Embryonic facial prominence (tissue), 1 donor: Measurements from ENCODE around the gene MAF.

ENCODE experiments used
- DNase-seq: peaks from one replicate; pipeline ENCODE4 v3.0.0-alpha.2; 2016; ENCODE audit errors: extremely low spot score

Gene MAF

DNA sequence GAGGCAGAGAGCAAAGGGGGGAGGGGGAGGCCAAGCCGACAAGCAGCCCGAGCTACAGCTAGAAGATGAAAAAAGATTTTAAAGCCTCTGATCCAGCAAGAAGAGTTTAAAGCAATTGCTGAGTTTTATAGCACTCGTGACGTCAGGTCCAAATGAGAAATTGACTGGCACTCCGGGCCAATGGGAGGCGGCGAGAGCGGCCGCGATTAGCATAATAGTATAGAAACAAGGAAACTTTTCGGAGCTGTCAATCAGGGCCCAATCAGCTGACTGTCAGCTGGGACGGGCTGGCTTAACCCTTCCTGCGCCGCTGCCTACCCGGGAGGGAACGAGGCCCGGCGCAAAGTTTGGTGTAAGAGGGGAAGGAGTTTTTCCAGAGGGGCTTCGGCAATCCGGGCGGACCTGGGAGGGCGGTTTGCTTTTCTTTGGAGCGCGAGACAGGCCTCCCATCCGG lies at the start of gene MAF:
MAF (minus strand) TSS at position 100 of the 454 bp plus-strand sequence. CDS start 835 bp downstream, outside the sequence.
- peak; percentile 97 for DNase-seq

- no peak for DNase-seq
Measured at GRCh38 chr16:79648826-79649225, 48.3 kb upstream of the MAF start.

DNA sequence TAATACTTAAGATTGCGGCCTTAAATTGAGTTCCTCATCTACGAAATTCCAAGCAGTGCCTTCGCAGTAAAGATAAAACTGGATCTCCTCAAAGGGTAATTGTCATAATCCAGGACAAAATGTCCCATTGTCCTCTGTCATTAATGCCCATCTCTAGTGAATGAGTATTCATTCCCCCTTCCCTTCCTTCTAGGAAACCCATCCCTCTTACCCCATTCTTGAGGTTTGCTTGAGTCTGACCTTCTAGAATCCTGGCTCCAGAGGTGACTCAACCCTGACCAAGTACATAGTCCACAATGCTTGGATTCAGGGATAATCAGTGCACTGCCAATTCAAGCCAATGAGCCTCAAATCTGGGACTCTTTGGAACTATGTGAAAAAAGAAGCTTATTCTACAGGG lies 47.0 kb upstream of the MAF start:
- no peak for DNase-seq

DNA sequence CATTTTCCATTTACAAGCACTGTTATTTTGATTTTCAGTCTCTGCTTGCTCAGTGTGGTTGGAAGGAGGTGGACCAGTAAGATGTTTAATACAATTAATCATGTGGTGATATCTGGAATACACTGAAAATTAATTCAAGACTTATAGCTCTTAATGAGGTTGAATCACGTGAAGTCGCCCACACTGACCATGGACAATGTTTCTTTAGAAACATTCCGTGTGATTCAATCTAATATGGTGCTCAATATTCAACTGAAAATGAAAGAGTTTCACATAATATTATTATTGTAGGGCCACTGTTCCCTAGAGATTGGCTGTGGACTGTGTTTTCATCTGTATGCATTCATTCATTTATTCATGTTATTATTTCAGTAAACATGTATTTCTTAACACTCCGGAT lies 45.2 kb upstream of the MAF start:
- DNase-seq, result no peak

DNA sequence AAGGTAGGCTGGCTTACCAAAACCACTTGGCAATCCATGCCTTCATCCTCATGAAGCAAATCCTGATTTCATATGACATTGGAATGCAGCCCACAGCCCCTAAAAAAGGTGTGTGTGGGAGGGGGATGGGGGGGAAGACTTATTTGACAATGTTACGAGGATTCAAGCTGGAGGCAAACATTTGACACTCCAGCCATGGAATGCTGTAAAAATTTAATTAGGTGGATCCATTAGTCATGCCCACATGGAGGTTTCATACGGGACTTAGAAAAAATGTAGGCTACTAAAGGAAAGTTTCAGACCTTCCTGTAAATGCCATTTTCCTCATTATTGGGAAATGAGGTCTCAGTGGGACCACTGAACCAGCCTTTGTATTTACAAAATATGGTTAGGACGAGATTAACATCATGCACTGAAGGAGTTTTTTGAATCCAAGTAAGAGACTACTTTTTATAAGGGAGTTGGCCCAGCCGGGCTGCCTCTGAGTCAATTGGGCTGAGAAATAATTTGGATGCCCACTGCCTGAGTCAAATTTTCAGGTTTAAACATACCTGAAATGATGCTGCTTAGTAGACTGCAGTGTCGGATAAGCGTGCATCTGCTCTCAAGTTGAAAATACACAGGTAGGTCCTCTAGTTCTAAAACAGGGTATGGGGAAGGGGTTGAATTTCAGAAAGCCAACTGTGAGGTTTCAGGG lies 44.6 kb upstream of the MAF start:
- DNase-seq, result no peak

DNA sequence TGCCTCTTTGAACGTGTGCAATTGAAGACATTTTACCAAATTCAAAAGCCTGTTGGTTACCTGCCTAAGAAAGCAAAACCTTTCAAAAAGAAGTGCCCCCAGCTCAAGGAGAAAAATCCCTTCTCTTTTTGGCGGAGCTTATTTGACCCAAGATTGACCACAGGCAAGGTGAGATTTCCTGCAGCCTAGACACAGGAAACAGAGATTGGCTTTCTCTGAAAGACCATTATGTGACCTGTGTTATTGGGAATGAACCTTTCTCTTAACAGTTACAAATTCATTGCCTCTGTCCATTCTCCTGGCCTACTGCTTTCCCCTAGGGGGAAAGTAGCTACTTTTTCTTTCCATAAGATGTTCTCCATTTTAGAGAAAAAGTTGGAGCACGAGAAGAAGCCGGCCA lies 42.1 kb upstream of the MAF start:
- no peak for DNase-seq

DNA sequence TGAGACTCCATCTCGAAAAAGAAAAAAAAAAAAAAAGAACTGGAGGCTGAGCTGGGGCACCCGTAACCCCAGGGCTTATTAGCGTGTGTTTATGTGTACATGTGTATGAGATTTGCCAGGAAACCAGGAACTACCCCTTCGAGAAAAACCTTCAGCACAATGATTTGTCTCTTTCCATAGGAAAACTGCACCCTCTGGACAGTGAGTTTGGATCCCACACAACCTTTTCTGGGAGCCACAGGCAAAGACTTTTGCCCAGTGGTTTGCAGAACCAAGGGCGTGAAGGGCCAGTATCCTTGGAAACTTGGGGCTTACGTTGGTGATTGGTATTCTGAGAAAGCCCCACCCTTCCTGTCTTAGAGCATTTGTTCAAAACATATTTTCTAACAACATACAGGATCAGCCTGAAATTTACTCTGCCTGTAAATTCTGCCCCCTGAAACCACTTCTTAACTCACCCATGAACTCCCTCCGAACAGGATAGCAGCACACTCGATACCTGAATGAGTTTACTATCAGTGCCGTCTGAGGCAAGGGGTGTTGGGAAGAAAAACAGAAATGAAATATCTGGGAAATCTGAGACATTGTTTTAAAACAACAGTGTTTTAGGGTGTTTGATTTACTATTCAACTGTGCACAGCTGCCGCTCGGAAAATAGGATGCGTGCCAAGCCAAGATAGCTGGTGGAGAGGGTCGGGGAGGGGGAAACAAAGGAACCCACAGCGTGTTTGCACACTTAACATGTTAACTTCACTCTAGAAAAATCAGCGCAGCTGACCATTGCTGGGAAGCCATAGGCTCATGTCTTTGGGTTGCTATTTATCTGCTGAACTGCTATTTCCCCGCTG lies 40.2 kb upstream of the MAF start:
- DNase-seq, result peak; percentile 37

GRCh38 chr16:79639576-79640311 lies 39.2 kb upstream of the MAF start:
- DNase-seq, result no peak

DNA sequence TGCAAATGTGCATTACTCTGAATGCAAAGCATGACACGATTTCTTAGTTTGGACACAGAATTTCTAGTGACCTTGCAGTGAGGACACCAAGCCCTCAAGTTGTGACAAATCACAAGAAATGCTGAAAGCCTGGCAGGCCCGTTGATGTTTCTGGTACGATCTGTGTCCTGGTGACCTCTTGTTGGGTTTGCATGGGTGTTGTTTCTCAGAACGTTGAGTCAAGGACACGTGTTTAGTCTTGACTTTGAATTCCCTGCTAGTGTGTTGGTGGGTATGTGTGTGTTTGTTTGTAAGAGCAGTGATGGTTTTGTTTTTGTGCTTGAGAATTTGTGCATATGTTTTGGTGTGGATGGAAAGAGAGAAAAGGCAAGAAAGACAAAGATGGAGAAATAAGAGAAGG lies 37.8 kb upstream of the MAF start:
- no peak for DNase-seq

DNA sequence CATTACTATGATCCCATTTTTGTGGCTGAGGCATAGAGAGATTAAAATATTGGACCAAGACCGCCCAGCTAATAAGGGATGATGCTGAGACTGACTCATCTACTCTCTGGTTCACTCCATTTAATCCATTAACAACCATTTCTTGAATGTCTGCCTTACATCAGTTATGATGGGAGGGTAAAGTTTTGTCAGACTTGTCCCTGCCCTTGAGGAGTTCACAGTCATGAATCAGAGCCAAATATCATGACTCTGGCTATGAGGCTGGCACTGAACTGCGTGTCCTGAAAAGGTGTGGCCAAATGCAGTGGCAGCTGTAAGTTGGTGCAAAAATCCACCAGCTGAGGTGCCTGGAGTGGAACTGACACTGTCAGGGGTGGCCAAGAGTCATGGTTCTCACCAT lies 35.0 kb upstream of the MAF start:
- DNase-seq, result no peak

- DNase-seq, result no peak
Measured at GRCh38 chr16:79634298-79634697, 33.8 kb upstream of the MAF start.

DNA sequence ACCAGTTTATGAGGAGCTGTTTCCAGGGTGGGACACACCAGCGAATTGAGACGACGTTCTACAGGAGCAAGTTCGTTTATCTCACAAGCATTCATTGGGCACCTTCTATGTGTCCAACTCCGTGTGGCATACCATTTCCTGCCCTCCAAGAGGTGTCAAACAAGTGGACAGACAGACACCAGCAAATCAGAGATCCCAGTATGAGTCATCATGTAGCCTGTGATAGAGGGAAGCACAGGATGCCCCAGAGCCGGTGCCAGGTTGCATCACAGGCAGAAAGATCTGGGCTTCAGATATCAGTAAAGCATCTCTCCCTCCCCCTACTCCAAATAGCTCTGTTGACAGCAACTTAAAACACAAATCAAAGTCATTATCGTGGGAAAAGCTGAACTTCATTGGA lies 31.8 kb upstream of the MAF start:
- DNase-seq, result no peak

DNA sequence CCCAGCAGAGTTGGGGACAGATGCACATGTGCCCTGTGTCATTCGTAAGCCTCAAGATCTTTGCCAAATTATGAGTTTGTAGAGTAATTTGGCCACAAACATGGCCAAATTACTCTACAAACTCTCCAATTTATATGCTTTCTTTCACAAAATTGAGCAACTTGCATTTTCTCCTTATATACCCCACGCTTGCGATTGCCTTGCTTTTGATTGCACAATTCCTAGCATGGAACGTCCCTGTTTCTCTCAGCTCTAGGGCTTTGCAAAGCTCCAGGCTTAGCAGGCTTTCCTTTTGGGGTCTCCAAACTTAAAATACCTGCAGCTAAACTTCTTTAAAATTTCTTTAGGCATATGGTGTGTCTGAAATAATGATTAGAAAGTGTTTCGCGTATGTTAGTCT lies 28.5 kb upstream of the MAF start:
- DNase-seq, result no peak

DNA sequence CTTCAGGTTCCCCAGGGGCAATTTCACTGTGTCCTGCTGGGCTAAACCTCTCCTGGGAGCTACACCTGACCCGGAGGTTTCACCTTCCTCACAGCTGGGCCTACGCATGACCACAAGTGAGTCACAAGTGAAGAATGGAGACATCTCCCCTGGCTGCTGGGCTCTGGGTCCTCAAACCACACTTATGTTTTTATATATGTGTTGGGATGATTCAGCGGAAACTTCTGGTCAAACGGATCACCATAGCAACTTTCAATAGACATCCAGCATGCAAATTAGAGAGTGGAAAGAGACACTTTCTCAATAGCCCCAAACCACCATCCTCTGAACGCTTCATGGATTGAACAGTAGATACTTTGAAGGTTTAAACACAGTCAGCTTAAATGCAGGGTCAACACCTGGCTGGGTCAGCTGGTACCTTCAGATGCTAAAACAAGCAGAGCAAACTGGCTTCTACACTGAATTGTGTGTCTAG lies 28.0 kb upstream of the MAF start:
- no peak for DNase-seq

DNA sequence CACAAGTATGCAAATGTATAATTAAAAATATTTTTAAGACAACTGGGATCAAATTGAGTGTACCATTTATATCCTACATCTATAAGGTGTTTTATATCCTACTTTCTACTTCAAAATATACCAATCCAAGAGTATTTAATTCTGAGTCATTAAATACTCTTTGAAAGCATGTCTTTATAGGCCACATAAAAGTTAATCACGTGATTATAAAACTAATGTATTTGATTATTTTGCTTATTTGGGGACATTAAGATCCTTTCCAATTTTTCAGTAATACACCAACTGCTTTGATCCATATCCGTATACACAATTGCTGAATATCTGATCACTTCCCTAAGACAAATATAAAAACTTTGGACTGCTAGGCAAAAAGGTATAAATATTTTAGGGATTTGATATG lies 26.6 kb upstream of the MAF start:
- no peak for DNase-seq

GRCh38 chr16:79625738-79626137 lies 25.2 kb upstream of the MAF start:
- no peak for DNase-seq

- DNase-seq, result no peak
Measured at GRCh38 chr16:79623824-79624223, 23.3 kb upstream of the MAF start.

- DNase-seq, result no peak
Measured at GRCh38 chr16:79623062-79623461, 22.5 kb upstream of the MAF start.

DNA sequence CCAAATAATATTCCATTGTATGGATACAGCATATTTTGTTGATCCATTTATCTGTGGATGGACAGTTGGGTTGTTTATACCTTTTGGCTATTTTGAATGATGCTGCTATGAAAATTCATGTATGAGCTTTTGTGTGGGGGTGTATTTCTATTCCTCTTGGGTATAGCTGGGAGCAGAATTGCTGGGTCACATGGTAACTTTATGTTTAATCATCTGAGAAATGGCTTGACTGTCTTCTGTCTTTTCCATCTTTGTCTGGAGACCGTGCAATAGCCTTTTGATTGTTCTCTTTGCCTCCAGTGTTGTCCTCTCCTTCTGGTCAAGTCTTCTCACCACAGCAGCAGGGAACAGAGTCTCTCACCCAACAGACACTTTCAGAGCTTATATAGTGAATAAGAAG lies 20.5 kb upstream of the MAF start:
- DNase-seq, result no peak

- DNase-seq, result no peak
Measured at GRCh38 chr16:79618692-79619050, 18.1 kb upstream of the MAF start.

DNA sequence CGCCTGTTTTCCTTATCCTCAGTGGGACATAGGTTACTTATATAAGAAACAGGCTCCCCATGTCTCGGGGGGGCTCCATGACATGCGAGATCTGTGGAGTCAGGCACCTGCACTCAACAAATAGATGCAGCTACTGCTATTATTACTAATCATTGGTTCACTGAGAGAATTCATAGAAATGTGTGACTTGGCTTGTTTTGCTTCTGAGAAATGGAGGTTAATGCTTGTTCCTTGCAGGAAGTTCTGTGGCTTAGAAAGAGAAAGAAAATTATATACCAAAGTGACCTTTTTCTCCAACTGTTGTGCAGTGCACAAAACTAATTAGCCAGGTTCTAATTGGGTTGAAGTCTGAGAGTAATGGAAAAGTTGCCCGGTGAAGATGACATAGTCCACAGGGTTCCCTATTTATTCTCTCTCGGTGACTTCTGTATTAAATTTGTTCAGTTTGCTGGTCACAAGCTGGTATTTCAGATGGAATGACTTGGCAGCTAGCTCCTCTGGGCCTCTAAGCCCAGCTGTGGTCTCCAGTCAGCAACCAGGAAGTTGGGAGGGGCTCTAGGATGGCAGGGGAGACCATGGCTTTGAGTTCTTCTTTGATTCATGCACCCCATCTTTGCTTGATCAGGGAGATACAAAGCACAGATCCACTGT lies 17.6 kb upstream of the MAF start:
- DNase-seq, result no peak

DNA sequence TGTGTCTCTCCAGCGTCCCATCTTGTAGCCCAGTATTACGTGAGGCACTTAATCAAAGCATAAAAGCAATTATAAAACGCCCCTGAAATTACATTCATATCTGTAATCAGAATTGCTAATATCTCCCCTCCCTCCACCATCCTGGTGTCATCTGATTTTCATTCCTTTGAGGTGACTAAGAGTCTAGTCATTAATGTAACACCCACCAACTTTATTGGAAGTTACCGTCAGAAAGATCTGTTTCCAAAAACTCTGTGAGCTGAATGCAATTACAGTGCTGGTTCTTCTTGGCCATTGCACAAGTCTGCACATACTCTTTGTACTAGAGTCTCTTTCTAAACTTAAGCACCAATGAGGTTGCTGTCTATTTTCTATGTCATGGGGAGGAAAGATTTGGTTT lies 12.5 kb upstream of the MAF start:
- no peak for DNase-seq
